Vagina (tissue), 2 donors: ENCODE data around the gene FGF19.

Source experiments
- CTCF ChIP-seq, 3 experiments: fragments of 450-650 bp in 2 of 3; fragments of 200-600 bp in 1 of 3; sonication (generic) in 1 of 3; IDR thresholded peaks; one replicate each; pipeline ENCODE4 v1.5.1; 2017 to 2019; ENCODE audit warnings: antibody characterized with exemption in 3 of 3, mild to moderate bottlenecking in 2 of 3, moderate library complexity in 2 of 3
- POLR2A ChIP-seq, 2 donors: fragments of 450-650 bp; IDR thresholded peaks; one replicate each; pipeline ENCODE4 v1.6.1; 2017; ENCODE audit warnings: antibody characterized with exemption in 2 of 2, mild to moderate bottlenecking in 2 of 2, moderate library complexity in 2 of 2
- POLR2AphosphoS5 ChIP-seq, 2 donors: sonication (generic); formaldehyde crosslinking; IDR thresholded peaks; one replicate each; pipeline ENCODE4 v1.9.0; 2017; ENCODE audit warnings: antibody characterized with exemption in 2 of 2, mild to moderate bottlenecking in 2 of 2, low read depth in 1 of 2; ENCODE audit not compliant: insufficient read depth in 1 of 2

GRCh38 chr11:69657456-69657910, 46.3 kb downstream of the FGF19 start:
- TF ChIP-seq CTCF (IDR thresholded peaks at IDR 0.05) (no peak), POLR2A (IDR thresholded peaks at IDR 0.05) (no peak), POLR2AphosphoS5 (IDR thresholded peaks at IDR 0.05; ENCODE audit: insufficient read depth in 1 of 2, low read depth in 1 of 2) (no peak)
